ENCODE data around the gene KLHL1. TPM values are rescaled to one million over a fixed set of nuclear protein-coding genes. Genes with fewer than 3 reads are reported as not detected.

Gene KLHL1
- total and polyA plus RNA-seq, 9 of the 15 experiments (the other 6 are each of a cell fraction or from before 2014, with no cell fraction given) = not detected

DNA sequence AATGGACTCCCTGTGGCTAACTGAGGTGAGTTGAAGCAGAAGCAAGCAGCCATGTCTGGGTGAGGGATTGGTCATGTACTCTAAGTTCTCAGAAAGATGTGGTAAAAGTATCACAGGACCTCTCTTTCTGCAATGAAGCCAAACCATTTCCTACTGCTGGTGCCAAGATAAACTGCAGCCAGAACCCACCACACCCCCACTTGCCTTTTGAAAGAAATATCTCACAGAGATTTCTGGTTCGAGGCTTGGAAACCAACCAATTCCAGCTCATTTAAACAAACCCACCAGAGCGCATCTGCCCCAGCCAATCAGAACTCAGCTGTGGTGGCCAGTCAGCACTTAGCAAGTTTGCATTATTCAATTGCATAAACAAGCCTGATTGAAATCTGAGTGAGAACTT, 205.2 kb downstream of the KLHL1 start (continued):
- TF ChIP-seq CTCFL (IDR thresholded peaks at IDR 0.05; ENCODE audit: borderline replicate concordance, insufficient read depth, low read depth, low read length, poor library complexity, severe bottlenecking) (no peak), XRCC5 (IDR thresholded peaks at IDR 0.05; ENCODE audit: low read depth, low read length) (no peak), SRF (CRISPR knock-in tag; IDR thresholded peaks at IDR 0.05) (no peak), XRCC3 (IDR thresholded peaks at IDR 0.05) (no peak), ZHX1 (conservative IDR thresholded peaks at IDR 0.05; ENCODE audit: low read length) (no peak)

DNA sequence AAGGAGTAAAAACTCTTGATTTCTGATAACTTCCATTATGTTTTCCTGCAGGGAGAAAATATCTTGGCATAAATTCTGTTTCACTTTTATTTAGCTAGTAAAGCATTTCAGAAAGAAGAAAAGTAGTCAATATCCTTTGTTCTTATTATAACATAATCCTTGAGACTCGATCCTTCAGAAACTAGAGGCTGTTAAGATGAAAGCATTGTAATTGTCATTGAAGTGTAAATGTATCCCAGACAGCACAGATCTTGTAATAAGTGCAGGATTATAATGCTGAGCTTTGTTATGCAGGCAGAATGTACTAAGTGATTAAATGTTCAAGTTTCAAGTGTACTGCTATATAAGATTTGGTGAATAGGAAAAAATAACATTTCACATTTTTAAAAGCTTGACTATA, 225.8 kb downstream of the KLHL1 start:
- Histone ChIP-seq H4K20me1 (replicated peaks; ENCODE audit: control insufficient read depth, insufficient read depth, low read length) (no peaks in the 10 kb centered on the region), H3K27ac (ENCODE audit: extremely low read depth, low read depth, low read length) (no peak overlapping the region), H3K4me1 (replicated peaks in 1 of 2; ENCODE audit: control insufficient read depth in 2 of 2, insufficient read depth in 2 of 2, low read length in 2 of 2) (no peaks in the 10 kb centered on the region), H3K4me3 (no peak overlapping the region), H3K9me3 (replicated peaks; ENCODE audit: control insufficient read depth, insufficient read depth, low read depth, low read length) (no peaks in the 10 kb centered on the region), H3K9me1 (ENCODE audit: control insufficient read depth, insufficient read depth, low read length) (no peaks in the 10 kb centered on the region), H3K36me3 (ENCODE audit: control insufficient read depth, insufficient read depth, low read length) (no peaks in the 10 kb centered on the region), H3K9ac (ENCODE audit: insufficient read depth in 1 of 2, low read depth in 2 of 2, low read length in 2 of 2) (no peak overlapping the region), H2AFZ (ENCODE audit: low read depth, low read length) (no peak overlapping the region), H3K27me3 (ENCODE audit: control insufficient read depth in 2 of 2, insufficient read depth in 2 of 2, low read length in 2 of 2) (no peaks in the 10 kb centered on the region), H3K79me2 (ENCODE audit: control insufficient read depth, insufficient read depth, low read length) (no peaks in the 10 kb centered on the region), H3K4me2 (ENCODE audit: insufficient read depth, low read length) (no peak overlapping the region)
- ChIA-PET POLR2A (no interaction called here), CTCF (ENCODE audit: low intra/inter-chr PET ratio) (no interaction called here)
- TF ChIP-seq LARP7 (IDR thresholded peaks at IDR 0.05) = no peak
- TF ChIP-seq PRMT5 (CRISPR knock-in tag; IDR thresholded peaks at IDR 0.05) = no peak
- no peak for TF ChIP-seq IRF2 (CRISPR knock-in tag; IDR thresholded peaks at IDR 0.05)
- no peak for TF ChIP-seq ZFP1 (CRISPR knock-in tag; IDR thresholded peaks at IDR 0.05)
- no peak for TF ChIP-seq PCBP2 (IDR thresholded peaks at IDR 0.05; ENCODE audit: low read depth, low read length, poor library complexity, severe bottlenecking)
- TF ChIP-seq THRA (IDR thresholded peaks at IDR 0.05) = no peak
- no peak for TF ChIP-seq TAF7 (tag; IDR thresholded peaks at IDR 0.05)
- intact Hi-C loops (cut with micrococcal nuclease) = no loop called here
- 0% methylated on average over 1 of the region's 1 CpG for WGBS (ENCODE audit: insufficient coverage, low coverage, missing lambda C conversion rate)
- DNase-seq (ENCODE audit: extremely low read depth in 1 of 4, low spot score in 3 of 4) (no peak), FAIRE-seq (no peak), ATAC-seq (no peak)
- BruUV-seq (replicated peaks) = no TSS peak
- in situ Hi-C loops (cut with MboI) = no loop called here
